ENCODE measurements around the gene NUDT16.

DNA sequence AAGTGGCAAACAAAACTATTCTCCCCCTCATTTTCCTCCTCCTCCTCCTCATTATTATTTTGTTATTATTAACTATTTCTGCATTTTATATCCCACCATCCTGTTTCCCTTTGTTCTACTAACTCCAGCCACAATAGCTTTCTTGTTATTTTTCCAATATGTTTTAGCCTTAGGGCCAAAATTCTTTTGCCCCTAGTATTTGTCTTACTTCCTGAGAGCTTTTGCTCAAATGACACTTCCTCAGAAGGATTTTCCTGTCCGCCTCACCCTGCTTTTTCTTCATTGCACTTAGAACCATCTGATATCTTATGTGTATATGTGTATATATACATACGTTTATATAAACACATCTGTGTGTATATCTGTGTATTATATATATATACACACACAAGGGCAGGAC, 32.7 kb upstream of the NUDT16 start:
- TF ChIP-seq POLR2A (IDR thresholded peaks at IDR 0.05) (no peak), CTCF (IDR thresholded peaks at IDR 0.05) (no peak), POLR2AphosphoS5 (IDR thresholded peaks at IDR 0.05) (no peak)
